Calu3 (cell line): ENCODE measurements around the gene HPS5. TPM values are rescaled to one million over a fixed set of nuclear protein-coding genes. Genes with fewer than 3 reads are reported as not detected.

Experiments
- BruUV-seq: library from RNA; stranded (reverse); fragments of 400-500 nt; replicated peaks from 2 replicates; lab custom pipeline; 2021; lab: Mats Ljungman, UMichigan
- CTCF ChIA-PET: fragments of 300-600 bp; sonication (Branson Sonifier 250); formaldehyde crosslinking; loops from one replicate; lab custom pipeline; 2022; ENCODE audit warnings: antibody characterized with exemption; lab: Charles Lee
- DNase-seq: peaks from one replicate; pipeline ENCODE4 v3.0.0; 2022
- H3K27ac Mint-ChIP-seq: one replicate; pipeline ENCODE4 v1.8.0; 2022; ENCODE audit warnings: mixed read lengths; ENCODE audit not compliant: unreplicated experiment
- H3K27me3 Mint-ChIP-seq: one replicate; pipeline ENCODE4 v1.8.0; 2022; ENCODE audit warnings: mixed read lengths; ENCODE audit not compliant: unreplicated experiment
- H3K36me3 Mint-ChIP-seq: one replicate; pipeline ENCODE4 v1.8.0; 2022; ENCODE audit warnings: mild to moderate bottlenecking, moderate library complexity, mixed read lengths; ENCODE audit not compliant: insufficient read depth, unreplicated experiment
- H3K4me1 Mint-ChIP-seq: one replicate; pipeline ENCODE4 v1.8.0; 2022; ENCODE audit warnings: mild to moderate bottlenecking, low read depth, mixed read lengths; ENCODE audit not compliant: unreplicated experiment
- H3K4me3 Mint-ChIP-seq: one replicate; pipeline ENCODE4 v1.8.0; 2022; ENCODE audit warnings: mild to moderate bottlenecking, low read depth, moderate library complexity, mixed read lengths; ENCODE audit not compliant: unreplicated experiment
- H3K9me3 Mint-ChIP-seq: one replicate; pipeline ENCODE4 v1.8.0; 2022; ENCODE audit warnings: low read depth, mixed read lengths; ENCODE audit not compliant: unreplicated experiment
- intact Hi-C: fragments of 100-400 bp; cut with micrococcal nuclease; formaldehyde crosslinking; loops from one replicate; pipeline ENCODE4 v1.10.0; 2022; ENCODE audit not compliant: unreplicated experiment
- total RNA-seq: library from RNA; stranded (reverse); gene quantifications from 2 replicates; pipeline ENCODE4 v1.2.3, GENCODE V29; 2022
- TF ChIP-seq, protein P1 (sequence below): fragments of 200-600 bp; IDR thresholded peaks from one replicate; pipeline ENCODE4 v1.8.0; 2022; ENCODE audit warnings: antibody characterized with exemption; ENCODE audit not compliant: unreplicated experiment

The HPS5 gene
- total RNA-seq, 1 experiment from 2014 or later = 26.4 TPM

DNA sequence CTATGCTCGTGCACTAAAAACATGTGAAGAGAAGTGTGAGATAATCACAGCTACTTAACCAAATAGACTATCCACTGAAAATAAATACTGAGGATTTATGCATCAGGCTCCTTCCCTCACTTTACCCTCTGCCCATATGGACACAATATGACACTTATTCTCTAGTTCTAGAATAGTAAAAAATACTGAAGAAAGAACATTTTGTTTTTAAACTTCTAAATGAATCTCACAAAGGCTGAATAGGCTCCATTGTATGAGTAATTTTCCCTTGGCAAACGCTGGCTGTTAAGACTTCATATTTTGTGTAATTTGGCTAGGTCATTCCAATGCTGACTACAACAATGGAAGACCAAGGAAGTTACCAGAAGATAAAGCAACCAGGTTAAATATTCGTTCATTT, 9.9 kb downstream of the HPS5 start:
- Mint-ChIP-seq H3K27ac (peak overlapping the region; percentile 52), H3K4me3 (no peak overlapping the region), H3K9me3 (no peaks in the 10 kb centered on the region), H3K36me3 (peaks cover 35% of the 10 kb centered on the region), H3K27me3 (no peaks in the 10 kb centered on the region), H3K4me1 (peaks cover 33% of the 10 kb centered on the region)
- DNase-seq = no peak
- TF ChIP-seq, protein P1, sequence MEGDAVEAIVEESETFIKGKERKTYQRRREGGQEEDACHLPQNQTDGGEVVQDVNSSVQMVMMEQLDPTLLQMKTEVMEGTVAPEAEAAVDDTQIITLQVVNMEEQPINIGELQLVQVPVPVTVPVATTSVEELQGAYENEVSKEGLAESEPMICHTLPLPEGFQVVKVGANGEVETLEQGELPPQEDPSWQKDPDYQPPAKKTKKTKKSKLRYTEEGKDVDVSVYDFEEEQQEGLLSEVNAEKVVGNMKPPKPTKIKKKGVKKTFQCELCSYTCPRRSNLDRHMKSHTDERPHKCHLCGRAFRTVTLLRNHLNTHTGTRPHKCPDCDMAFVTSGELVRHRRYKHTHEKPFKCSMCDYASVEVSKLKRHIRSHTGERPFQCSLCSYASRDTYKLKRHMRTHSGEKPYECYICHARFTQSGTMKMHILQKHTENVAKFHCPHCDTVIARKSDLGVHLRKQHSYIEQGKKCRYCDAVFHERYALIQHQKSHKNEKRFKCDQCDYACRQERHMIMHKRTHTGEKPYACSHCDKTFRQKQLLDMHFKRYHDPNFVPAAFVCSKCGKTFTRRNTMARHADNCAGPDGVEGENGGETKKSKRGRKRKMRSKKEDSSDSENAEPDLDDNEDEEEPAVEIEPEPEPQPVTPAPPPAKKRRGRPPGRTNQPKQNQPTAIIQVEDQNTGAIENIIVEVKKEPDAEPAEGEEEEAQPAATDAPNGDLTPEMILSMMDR = no peak
- CTCF ChIA-PET = interaction anchor here (1.6 kb wide), 1 partner anchor 197 kb away, joined by 3 read pairs; no protein-coding TSS in a partner anchor
- intact Hi-C loops = loop anchor here (10.0 kb wide), 1 partner anchor 183 kb away; no protein-coding TSS in a partner anchor
- BruUV-seq = no TSS peak

DNA sequence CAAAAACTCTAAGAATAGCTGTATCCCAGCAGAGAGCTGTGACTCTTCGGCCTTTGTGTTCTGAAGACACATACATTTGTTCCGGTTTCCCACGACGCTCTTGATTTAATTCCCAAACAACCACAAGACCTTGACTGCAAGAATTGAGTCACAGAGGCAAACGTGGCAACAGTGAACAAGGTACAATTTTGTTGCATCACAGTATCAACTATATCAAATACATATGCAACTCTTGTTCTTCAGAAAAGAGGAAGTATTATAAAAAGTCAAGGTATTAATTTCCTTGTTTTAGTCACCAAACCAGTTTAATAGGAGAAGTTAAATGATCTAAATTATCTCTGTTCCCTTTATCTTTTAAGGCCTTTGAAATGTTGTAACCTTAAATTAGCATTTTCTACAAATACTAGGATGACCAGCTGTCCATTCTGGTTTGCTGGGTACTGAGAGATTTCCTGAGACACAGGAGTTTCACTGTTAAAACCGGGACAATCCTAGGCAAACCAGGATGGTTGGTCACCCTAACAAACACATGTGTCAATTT, 11.1 kb downstream of the HPS5 start:
- TF ChIP-seq, protein P1 = no peak
- peaks cover 37% of the 10 kb centered on the region for H3K36me3 Mint-ChIP-seq
- no peak overlapping the region for H3K4me3 Mint-ChIP-seq
- no peaks in the 10 kb centered on the region for H3K9me3 Mint-ChIP-seq
- CTCF ChIA-PET = no interaction called here
- BruUV-seq = no TSS peak
- peak overlapping the region; percentile 74 for H3K27ac Mint-ChIP-seq
- H3K27me3 Mint-ChIP-seq = no peaks in the 10 kb centered on the region
- intact Hi-C loops = loop anchor here (10.0 kb wide), 1 partner anchor 184 kb away; no protein-coding TSS in a partner anchor
- DNase-seq = peak; percentile 26
- peaks cover 33% of the 10 kb centered on the region for H3K4me1 Mint-ChIP-seq

DNA sequence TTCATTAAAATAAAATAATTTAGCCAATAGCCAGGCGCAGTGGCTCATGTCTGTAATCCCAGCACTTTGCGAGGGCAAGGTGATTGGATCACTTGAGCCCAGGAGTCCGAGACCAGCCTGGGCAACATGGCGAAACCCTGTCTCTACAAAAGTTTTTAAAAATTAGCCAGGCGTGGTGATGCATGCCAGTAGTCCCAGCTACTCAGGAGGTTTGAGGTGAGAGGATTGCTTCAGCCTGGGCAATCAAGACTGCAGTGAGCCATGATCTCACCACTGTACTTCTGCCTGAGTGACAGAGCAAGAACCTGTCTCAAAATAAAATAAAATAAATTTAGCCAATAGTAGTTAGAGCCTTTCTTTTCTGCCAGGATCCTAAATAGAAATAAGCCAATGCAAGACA, 12.2 kb downstream of the HPS5 start:
- intact Hi-C loops = loop anchor here (10.0 kb wide), 1 partner anchor 185 kb away; no protein-coding TSS in a partner anchor
- H3K27ac Mint-ChIP-seq = no peak overlapping the region
- BruUV-seq = no TSS peak

DNA sequence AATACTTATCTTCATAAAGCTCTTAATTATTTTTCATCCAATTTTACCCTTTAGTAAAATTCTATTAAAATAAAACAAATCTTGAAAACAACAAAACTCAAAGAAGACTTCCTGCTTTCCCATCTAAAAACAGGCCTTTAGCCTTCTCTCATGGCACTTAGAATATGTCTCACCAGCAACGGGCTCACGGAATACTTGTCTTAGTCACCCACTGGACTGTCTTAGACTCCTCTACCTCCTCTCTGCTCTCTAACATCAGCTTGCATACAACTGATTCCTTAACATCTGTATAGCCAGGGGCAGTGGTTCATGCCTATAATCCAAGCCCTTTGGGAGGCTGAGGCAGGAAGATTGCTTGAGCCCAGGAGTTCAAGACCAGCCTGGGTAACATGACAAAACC, 13.7 kb downstream of the HPS5 start:
- intact Hi-C loops = no loop called here
- BruUV-seq = no TSS peak
- CTCF ChIA-PET = no interaction called here
- no peak for DNase-seq
- Mint-ChIP-seq H3K9me3 (no peaks in the 10 kb centered on the region), H3K27ac (no peak overlapping the region), H3K36me3 (peaks cover 34% of the 10 kb centered on the region), H3K27me3 (no peaks in the 10 kb centered on the region), H3K4me1 (peaks cover 31% of the 10 kb centered on the region), H3K4me3 (no peak overlapping the region)
- TF ChIP-seq, protein P1 = no peak

More for the DNA sequence above, 12.2 kb downstream of the HPS5 start:
- Mint-ChIP-seq H3K36me3 (peaks cover 36% of the 10 kb centered on the region), H3K4me3 (no peak overlapping the region), H3K4me1 (peaks cover 33% of the 10 kb centered on the region), H3K27me3 (no peaks in the 10 kb centered on the region), H3K9me3 (no peaks in the 10 kb centered on the region)
- CTCF ChIA-PET = no interaction called here
- TF ChIP-seq, protein P1 = no peak
- DNase-seq = no peak
